Mammary epithelial cell (primary cell): ENCODE data around the gene RAB40B.

Experiments used
- EZH2 ChIP-seq: IDR thresholded peaks from 2 replicates; pipeline ENCODE4 v1.6.1; 2012; ENCODE audit warnings: low read length, inconsistent platforms, borderline replicate concordance
- TF ChIP-seq, protein P1 (sequence below), 2 donors: IDR thresholded peaks in 1 of 2; conservative IDR thresholded peaks in 1 of 2; 2 replicates each; pipeline ENCODE4 v1.5.1; 2011 to 2012; ENCODE audit warnings: inconsistent platforms in 2 of 2, low read length in 2 of 2, mild to moderate bottlenecking in 2 of 2, control low read depth in 1 of 2, low read depth in 1 of 2; ENCODE audit not compliant: insufficient read depth in 1 of 2; ENCODE audit errors: extremely low read depth in 1 of 2

GRCh38 chr17:82702231-82702927, 3.9 kb upstream of the RAB40B start:
- TF ChIP-seq, protein P1, sequence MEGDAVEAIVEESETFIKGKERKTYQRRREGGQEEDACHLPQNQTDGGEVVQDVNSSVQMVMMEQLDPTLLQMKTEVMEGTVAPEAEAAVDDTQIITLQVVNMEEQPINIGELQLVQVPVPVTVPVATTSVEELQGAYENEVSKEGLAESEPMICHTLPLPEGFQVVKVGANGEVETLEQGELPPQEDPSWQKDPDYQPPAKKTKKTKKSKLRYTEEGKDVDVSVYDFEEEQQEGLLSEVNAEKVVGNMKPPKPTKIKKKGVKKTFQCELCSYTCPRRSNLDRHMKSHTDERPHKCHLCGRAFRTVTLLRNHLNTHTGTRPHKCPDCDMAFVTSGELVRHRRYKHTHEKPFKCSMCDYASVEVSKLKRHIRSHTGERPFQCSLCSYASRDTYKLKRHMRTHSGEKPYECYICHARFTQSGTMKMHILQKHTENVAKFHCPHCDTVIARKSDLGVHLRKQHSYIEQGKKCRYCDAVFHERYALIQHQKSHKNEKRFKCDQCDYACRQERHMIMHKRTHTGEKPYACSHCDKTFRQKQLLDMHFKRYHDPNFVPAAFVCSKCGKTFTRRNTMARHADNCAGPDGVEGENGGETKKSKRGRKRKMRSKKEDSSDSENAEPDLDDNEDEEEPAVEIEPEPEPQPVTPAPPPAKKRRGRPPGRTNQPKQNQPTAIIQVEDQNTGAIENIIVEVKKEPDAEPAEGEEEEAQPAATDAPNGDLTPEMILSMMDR (conservative IDR thresholded peaks at IDR 0.05 in 1 of 2, IDR thresholded peaks at IDR 0.05 in 1 of 2; ENCODE audit: extremely low read depth in 1 of 2, insufficient read depth in 1 of 2, low read depth in 1 of 2, low read length in 2 of 2): peak in 1 of 2 donors; percentile 2
- no peak for TF ChIP-seq EZH2
